ENCODE measurements around the gene TOE1.

DNA sequence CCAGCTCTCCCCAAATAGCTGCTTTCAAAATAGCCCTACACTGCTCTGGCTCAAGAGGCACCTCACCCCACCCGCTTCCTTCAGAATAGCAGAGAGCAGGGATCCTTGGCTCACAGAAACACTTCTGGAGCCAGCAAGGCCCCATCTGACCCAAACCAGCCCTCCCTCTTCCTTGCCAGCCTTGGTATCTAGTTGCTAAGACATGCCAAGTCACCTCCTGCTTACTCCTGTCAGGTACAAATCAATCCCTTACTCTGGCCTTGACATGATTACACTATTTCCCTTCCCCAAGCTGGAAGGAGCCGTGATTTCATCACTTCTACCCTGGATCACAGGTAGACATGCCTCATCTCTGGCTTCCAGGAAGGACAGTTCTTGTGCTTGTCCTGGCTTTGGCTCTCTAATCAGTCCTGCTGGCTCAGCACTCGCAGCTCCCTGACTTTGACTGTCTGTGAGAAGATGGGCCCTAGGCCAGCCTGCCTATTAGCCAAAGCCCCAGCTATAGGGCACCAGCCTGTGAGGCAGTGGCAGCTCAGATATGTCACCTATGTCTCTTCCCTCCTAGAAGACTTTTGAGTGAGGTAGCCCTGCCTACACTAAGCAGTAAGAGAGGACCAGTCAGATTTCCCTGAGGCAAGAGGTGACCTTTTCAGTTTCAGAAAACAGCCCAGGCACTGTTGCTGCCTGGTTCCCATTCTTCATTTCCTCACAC is 9.2 kb downstream of the TOE1 start:
- TF ChIP-seq, protein P1, sequence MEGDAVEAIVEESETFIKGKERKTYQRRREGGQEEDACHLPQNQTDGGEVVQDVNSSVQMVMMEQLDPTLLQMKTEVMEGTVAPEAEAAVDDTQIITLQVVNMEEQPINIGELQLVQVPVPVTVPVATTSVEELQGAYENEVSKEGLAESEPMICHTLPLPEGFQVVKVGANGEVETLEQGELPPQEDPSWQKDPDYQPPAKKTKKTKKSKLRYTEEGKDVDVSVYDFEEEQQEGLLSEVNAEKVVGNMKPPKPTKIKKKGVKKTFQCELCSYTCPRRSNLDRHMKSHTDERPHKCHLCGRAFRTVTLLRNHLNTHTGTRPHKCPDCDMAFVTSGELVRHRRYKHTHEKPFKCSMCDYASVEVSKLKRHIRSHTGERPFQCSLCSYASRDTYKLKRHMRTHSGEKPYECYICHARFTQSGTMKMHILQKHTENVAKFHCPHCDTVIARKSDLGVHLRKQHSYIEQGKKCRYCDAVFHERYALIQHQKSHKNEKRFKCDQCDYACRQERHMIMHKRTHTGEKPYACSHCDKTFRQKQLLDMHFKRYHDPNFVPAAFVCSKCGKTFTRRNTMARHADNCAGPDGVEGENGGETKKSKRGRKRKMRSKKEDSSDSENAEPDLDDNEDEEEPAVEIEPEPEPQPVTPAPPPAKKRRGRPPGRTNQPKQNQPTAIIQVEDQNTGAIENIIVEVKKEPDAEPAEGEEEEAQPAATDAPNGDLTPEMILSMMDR (conservative IDR thresholded peaks at IDR 0.05; ENCODE audit: low read depth, low read length): no peak
- TF ChIP-seq EZH2 (IDR thresholded peaks at IDR 0.05; ENCODE audit: low read length, unreplicated experiment) (no peak), EZH2phosphoT487 (IDR thresholded peaks at IDR 0.05; ENCODE audit: borderline replicate concordance, low read length) (no peak)
